OCI-LY1 (cell line): ENCODE data around the gene ODAPH.

Source experiments
- H2AFZ ChIP-seq: fragments of 200-600 bp; sonication (generic), shearing (Covaris generic); 2 replicates; pipeline ENCODE4 v1.6.0; 2014; ENCODE audit warnings: antibody characterized with exemption, mild to moderate bottlenecking, low read length
- H3F3A ChIP-seq: fragments of 200-600 bp; sonication (generic), shearing (Covaris generic); 2 replicates; pipeline ENCODE4 v1.6.0; 2014; ENCODE audit warnings: mild to moderate bottlenecking, antibody characterized with exemption, low read length, moderate library complexity; ENCODE audit not compliant: insufficient read depth
- H3K27ac ChIP-seq: fragments of 200-600 bp; sonication (generic); 2 replicates; pipeline ENCODE4 v1.5.1; 2014; ENCODE audit warnings: low read length, mixed run types, mild to moderate bottlenecking, low read depth; ENCODE audit not compliant: poor library complexity, severe bottlenecking
- H3K27me3 ChIP-seq: fragments of 200-600 bp; sonication (generic); 2 replicates; pipeline ENCODE4 v1.6.0; 2014; ENCODE audit warnings: antibody characterized with exemption, mild to moderate bottlenecking, low read length, moderate library complexity; ENCODE audit not compliant: insufficient read depth
- H3K36me3 ChIP-seq: fragments of 200-600 bp; sonication (generic); 2 replicates; pipeline ENCODE4 v1.6.1; 2014; ENCODE audit warnings: mild to moderate bottlenecking, antibody characterized with exemption, low read length, moderate library complexity, mixed read lengths; ENCODE audit not compliant: insufficient read depth
- H3K4me1 ChIP-seq: fragments of 200-600 bp; sonication (generic); 2 replicates; pipeline ENCODE4 v1.5.1; 2014; ENCODE audit warnings: mild to moderate bottlenecking, low read length, moderate library complexity; ENCODE audit not compliant: insufficient read depth, severe bottlenecking
- H3K4me2 ChIP-seq: fragments of 200-600 bp; sonication (generic), shearing (Covaris generic); 2 replicates; pipeline ENCODE4 v1.6.1; 2014; ENCODE audit warnings: low read length
- H3K4me3 ChIP-seq: fragments of 200-600 bp; sonication (generic); 2 replicates; pipeline ENCODE4 v1.5.1; 2014; ENCODE audit warnings: low read length, low read depth, mild to moderate bottlenecking, mixed read lengths; ENCODE audit not compliant: poor library complexity, severe bottlenecking
- H3K79me2 ChIP-seq: fragments of 200-600 bp; shearing (Covaris generic); 2 replicates; pipeline ENCODE4 v1.6.1; 2016; ENCODE audit warnings: mixed run types, low read length, mixed read lengths; ENCODE audit not compliant: insufficient read depth
- H3K9ac ChIP-seq: fragments of 200-600 bp; sonication (generic), shearing (Covaris generic); 2 replicates; pipeline ENCODE4 v1.6.1; 2014; ENCODE audit warnings: mild to moderate bottlenecking, low read length, mixed read lengths
- H3K9me2 ChIP-seq: fragments of 200-600 bp; sonication (generic), shearing (Covaris generic); 2 replicates; pipeline ENCODE4 v1.6.1; 2014; ENCODE audit warnings: low read depth, mild to moderate bottlenecking, low read length, mixed read lengths
- H3K9me3 ChIP-seq: fragments of 200-600 bp; shearing (Covaris generic); 2 replicates; pipeline ENCODE4 v1.6.1; 2014; ENCODE audit warnings: low read length, mixed read lengths
- H4K20me1 ChIP-seq: fragments of 200-600 bp; sonication (generic), shearing (Covaris generic); 2 replicates; pipeline ENCODE4 v1.6.0; 2016; ENCODE audit warnings: mild to moderate bottlenecking, low read length; ENCODE audit not compliant: insufficient read depth
- CTCF ChIP-seq: fragments of 200-600 bp; sonication (generic), shearing (Covaris generic); IDR thresholded peaks from 2 replicates; pipeline ENCODE4 v1.5.1; 2017; ENCODE audit warnings: mild to moderate bottlenecking, antibody characterized with exemption, low read length, moderate library complexity, mixed read lengths
- EZH2 ChIP-seq: fragments of 200-600 bp; sonication (generic), shearing (Covaris generic); IDR thresholded peaks from 2 replicates; pipeline ENCODE4 v1.8.0; 2017; ENCODE audit warnings: borderline replicate concordance, mixed run types, mild to moderate bottlenecking, antibody characterized with exemption, low read length, moderate library complexity, mixed read lengths

ODAPH gene

GRCh38 chr4:75552452-75552851, 3.4 kb upstream of the ODAPH start:
- no peak overlapping the region for H2AFZ ChIP-seq
- H3K9me2 ChIP-seq = no peaks in the 10 kb centered on the region
- H3K27me3 ChIP-seq = no peaks in the 10 kb centered on the region
- TF ChIP-seq EZH2 (no peak), CTCF (no peak)
- no peak overlapping the region for H3K27ac ChIP-seq
- no peaks in the 10 kb centered on the region for H3K9me3 ChIP-seq
- no peaks in the 10 kb centered on the region for H3K36me3 ChIP-seq
- H4K20me1 ChIP-seq = no peaks in the 10 kb centered on the region
- H3K9ac ChIP-seq = no peak overlapping the region
- H3F3A ChIP-seq = no peaks in the 10 kb centered on the region
- H3K4me2 ChIP-seq = no peak overlapping the region
- H3K4me1 ChIP-seq = peaks cover 32% of the 10 kb centered on the region
- no peak overlapping the region for H3K4me3 ChIP-seq
- no peaks in the 10 kb centered on the region for H3K79me2 ChIP-seq

- Histone ChIP-seq H3K36me3 (no peaks in the 10 kb centered on the region), H4K20me1 (no peaks in the 10 kb centered on the region), H3K4me2 (peak overlapping the region; percentile 60), H3K79me2 (no peaks in the 10 kb centered on the region), H3K27me3 (no peaks in the 10 kb centered on the region), H3K9me2 (no peaks in the 10 kb centered on the region), H3K9me3 (no peaks in the 10 kb centered on the region), H3K4me1 (peaks cover 34% of the 10 kb centered on the region), H3K27ac (no peak overlapping the region), H3K4me3 (peak overlapping the region; percentile 14), H2AFZ (no peak overlapping the region), H3F3A (no peaks in the 10 kb centered on the region), H3K9ac (no peak overlapping the region)
- no peak for TF ChIP-seq EZH2
Measured at GRCh38 chr4:75557696-75558095, 1.8 kb downstream of the ODAPH start.

- no peak overlapping the region for H3K4me3 ChIP-seq
- no peaks in the 10 kb centered on the region for H3F3A ChIP-seq
- H3K27ac ChIP-seq = no peak overlapping the region
- no peaks in the 10 kb centered on the region for H3K9me2 ChIP-seq
- H4K20me1 ChIP-seq = no peaks in the 10 kb centered on the region
- no peak for TF ChIP-seq EZH2
- no peak for TF ChIP-seq CTCF
- H3K79me2 ChIP-seq = no peaks in the 10 kb centered on the region
- no peak overlapping the region for H3K4me2 ChIP-seq
- H2AFZ ChIP-seq = no peak overlapping the region
- H3K36me3 ChIP-seq = no peaks in the 10 kb centered on the region
- H3K9ac ChIP-seq = no peak overlapping the region
- no peaks in the 10 kb centered on the region for H3K9me3 ChIP-seq
- no peaks in the 10 kb centered on the region for H3K27me3 ChIP-seq
- peaks cover 15% of the 10 kb centered on the region for H3K4me1 ChIP-seq
Measured at GRCh38 chr4:75561789-75562188, 5.9 kb downstream of the ODAPH start.

GRCh38 chr4:75564023-75564422, 8.2 kb downstream of the ODAPH start:
- H3K9me2 ChIP-seq = no peaks in the 10 kb centered on the region
- H3K4me1 ChIP-seq = no peaks in the 10 kb centered on the region
- no peaks in the 10 kb centered on the region for H3F3A ChIP-seq
- H3K27me3 ChIP-seq = no peaks in the 10 kb centered on the region
- no peaks in the 10 kb centered on the region for H4K20me1 ChIP-seq
- no peak overlapping the region for H3K27ac ChIP-seq
- no peaks in the 10 kb centered on the region for H3K9me3 ChIP-seq
- H2AFZ ChIP-seq = no peak overlapping the region
- H3K4me2 ChIP-seq = no peak overlapping the region
- H3K36me3 ChIP-seq = no peaks in the 10 kb centered on the region
- no peaks in the 10 kb centered on the region for H3K79me2 ChIP-seq
- no peak overlapping the region for H3K9ac ChIP-seq
- TF ChIP-seq CTCF (no peak), EZH2 (no peak)
- H3K4me3 ChIP-seq = no peak overlapping the region
